Left ventricle myocardium inferior (tissue), 1 donor: Measurements from ENCODE around the gene PGAP1. TPM values are rescaled to one million over a fixed set of nuclear protein-coding genes. Genes with fewer than 3 reads are reported as not detected.
"Not testable (repeated sequence)": the region's sequence is repeated elsewhere in the genome, so short reads cannot be mapped to it uniquely, and the experiment has no call there.

Experiments used
- DNase-seq: peaks from one replicate; pipeline ENCODE4 v3.0.0-alpha.2; 2020
- H3K27ac ChIP-seq: fragments of 200-600 bp; replicated peaks from 2 replicates; pipeline ENCODE4 v1.8.0; 2021
- H3K27me3 ChIP-seq: fragments of 200-600 bp; 2 replicates; pipeline ENCODE4 v1.8.0; 2021; ENCODE audit warnings: low read depth
- H3K36me3 ChIP-seq: fragments of 200-600 bp; 2 replicates; pipeline ENCODE4 v1.8.0; 2021
- H3K4me1 ChIP-seq: fragments of 200-600 bp; 2 replicates; pipeline ENCODE4 v1.8.0; 2021
- H3K4me3 ChIP-seq: fragments of 200-600 bp; 2 replicates; pipeline ENCODE4 v1.8.0; 2021; ENCODE audit warnings: mild to moderate bottlenecking, moderate library complexity
- H3K9me3 ChIP-seq: fragments of 200-600 bp; replicated peaks from 2 replicates; pipeline ENCODE4 v1.8.0; 2021
- CTCF ChIP-seq: fragments of 200-600 bp; IDR thresholded peaks from 2 replicates; pipeline ENCODE4 v1.8.0; 2021; ENCODE audit warnings: antibody characterized with exemption, mild to moderate bottlenecking, borderline replicate concordance
- intact Hi-C: fragments of 100-400 bp; cut with micrococcal nuclease; formaldehyde crosslinking; loops from one replicate; pipeline ENCODE4 v1.11.0; 2022
- total RNA-seq: library from RNA; stranded (reverse); fragmentation: NEBNext Ultra II Directional; extraction: Animal tissue kit (Norgen Biotek cat#: 25700); gene quantifications from one replicate; pipeline ENCODE4 v1.2.1, GENCODE V29; 2021
- donor health status: DM: no; HTN: yes; CAD: no; lungs with severe emphysema.

PGAP1 gene
- total RNA-seq, 1 donor from 2014 or later: 6.8 TPM

- intact Hi-C loops: no loop called here
- no peaks in the 10 kb centered on the region for H3K27me3 ChIP-seq
- no peaks in the 10 kb centered on the region for H3K9me3 ChIP-seq
- no peak overlapping the region for H3K4me3 ChIP-seq
- no peak for DNase-seq
- TF ChIP-seq CTCF: no peak
- no peak overlapping the region for H3K27ac ChIP-seq
- H3K36me3 ChIP-seq: peaks cover 60% of the 10 kb centered on the region
- no peaks in the 10 kb centered on the region for H3K4me1 ChIP-seq
Observed at GRCh38 chr2:196915507-196916189, 10.9 kb downstream of the PGAP1 start.

- H3K27me3 ChIP-seq: no peaks in the 10 kb centered on the region
- TF ChIP-seq CTCF: no peak
- no peak overlapping the region for H3K4me3 ChIP-seq
- no peaks in the 10 kb centered on the region for H3K4me1 ChIP-seq
- intact Hi-C loops: no loop called here
- H3K9me3 ChIP-seq: no peaks in the 10 kb centered on the region
- H3K36me3 ChIP-seq: peaks cover 60% of the 10 kb centered on the region
- H3K27ac ChIP-seq: no peak overlapping the region
- DNase-seq: no peak
Observed at GRCh38 chr2:196914867-196915460, 11.5 kb downstream of the PGAP1 start.

- intact Hi-C loops: no loop called here
- Histone ChIP-seq H3K4me1 (no peaks in the 10 kb centered on the region), H3K4me3 (no peak overlapping the region), H3K27me3 (no peaks in the 10 kb centered on the region), H3K27ac (no peak overlapping the region), H3K9me3 (no peaks in the 10 kb centered on the region), H3K36me3 (peaks cover 56% of the 10 kb centered on the region)
- DNase-seq: no peak
- TF ChIP-seq CTCF: no peak
Observed at GRCh38 chr2:196913691-196914090, 12.8 kb downstream of the PGAP1 start.

- H3K27ac ChIP-seq, H3K4me3 ChIP-seq, H3K9me3 ChIP-seq, H3K27me3 ChIP-seq, DNase-seq, H3K4me1 ChIP-seq, intact Hi-C loops: not testable (repeated sequence)
- H3K36me3 ChIP-seq: peaks cover 18% of the 10 kb centered on the region
Observed at GRCh38 chr2:196905365-196905764, 21.1 kb downstream of the PGAP1 start.

GRCh38 chr2:196902828-196903227, 23.7 kb downstream of the PGAP1 start:
- Histone ChIP-seq H3K27ac (no peak overlapping the region), H3K36me3 (peaks cover 30% of the 10 kb centered on the region), H3K9me3 (no peaks in the 10 kb centered on the region), H3K27me3 (no peaks in the 10 kb centered on the region), H3K4me1 (no peaks in the 10 kb centered on the region), H3K4me3 (no peak overlapping the region)
- intact Hi-C loops: no loop called here
- TF ChIP-seq CTCF: no peak
- DNase-seq: no peak

- TF ChIP-seq CTCF: no peak
- intact Hi-C loops: no loop called here
- no peak for DNase-seq
- no peaks in the 10 kb centered on the region for H3K27me3 ChIP-seq
- no peak overlapping the region for H3K4me3 ChIP-seq
- H3K4me1 ChIP-seq: no peaks in the 10 kb centered on the region
- peaks cover 48% of the 10 kb centered on the region for H3K36me3 ChIP-seq
- H3K9me3 ChIP-seq: no peaks in the 10 kb centered on the region
- H3K27ac ChIP-seq: no peak overlapping the region
Observed at GRCh38 chr2:196900843-196901242, 25.7 kb downstream of the PGAP1 start.
